GM12891 (cell line): ENCODE measurements around the gene AADACL3.

Experiments
- POLR2A ChIP-seq: IDR thresholded peaks from 2 replicates; pipeline ENCODE4 v1.6.1; 2011; ENCODE audit warnings: low read depth, low read length, control low read depth
- POLR2AphosphoS5 ChIP-seq: IDR thresholded peaks from 2 replicates; pipeline ENCODE4 v1.6.1; 2011; ENCODE audit warnings: low read depth, low read length, control low read depth
- TAF1 ChIP-seq: IDR thresholded peaks from 2 replicates; pipeline ENCODE4 v1.6.1; 2011; ENCODE audit warnings: low read depth, low read length, control low read depth

DNA sequence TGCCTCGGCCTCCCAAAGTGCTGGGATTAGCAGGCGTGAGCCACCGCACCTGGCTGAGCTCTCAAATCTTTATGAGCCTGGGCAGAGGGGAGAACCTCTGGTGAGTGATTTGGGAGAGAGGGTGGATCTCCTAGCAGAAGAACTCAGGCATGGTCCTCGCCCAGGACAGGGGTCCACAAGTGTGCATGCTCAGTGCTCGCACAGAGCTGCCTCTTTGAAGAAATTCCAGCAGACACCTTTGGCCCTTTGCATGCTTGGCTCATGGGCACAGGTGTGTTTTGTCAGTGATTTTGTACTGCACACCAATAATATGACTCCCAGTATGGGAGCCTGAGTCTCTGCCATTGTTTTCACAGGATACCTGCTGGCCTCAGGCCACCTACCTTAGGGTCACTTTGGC, 45.9 kb downstream of the AADACL3 start:
- TF ChIP-seq POLR2AphosphoS5 = no peak
- no peak for TF ChIP-seq POLR2A
- no peak for TF ChIP-seq TAF1
